H7 (cell line): ENCODE data around the gene PRLH. TPM values are rescaled to one million over a fixed set of nuclear protein-coding genes. Genes with fewer than 3 reads are reported as not detected.
A peak's percentile ranks its signal among the peaks of the same experiment; 100 is the strongest.

Experiments used
- DNase-seq: peaks from one replicate; pipeline ENCODE4 v3.0.0; 2012
- H3K27me3 ChIP-seq: 2 replicates; pipeline ENCODE4 v1.6.0; 2011; ENCODE audit warnings: mild to moderate bottlenecking, low read length; ENCODE audit not compliant: control insufficient read depth, insufficient read depth
- H3K36me3 ChIP-seq: replicated peaks from 2 replicates; pipeline ENCODE4 v1.5.1; 2011; ENCODE audit warnings: low read length; ENCODE audit not compliant: control insufficient read depth, insufficient read depth
- H3K4me3 ChIP-seq: 2 replicates; pipeline ENCODE4 v1.5.1; 2011; ENCODE audit warnings: low read depth, mild to moderate bottlenecking, control low read depth, low read length, moderate library complexity; ENCODE audit not compliant: insufficient read depth
- total RNA-seq: library from RNA; depleted of rRNA; stranded (reverse); fragments of >200 nt; shearing (Covaris generic); gene quantifications from 2 replicates; pipeline ENCODE4 v1.2.3, GENCODE V29; 2014; rRNA removed

PRLH gene, protein sequence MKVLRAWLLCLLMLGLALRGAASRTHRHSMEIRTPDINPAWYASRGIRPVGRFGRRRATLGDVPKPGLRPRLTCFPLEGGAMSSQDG
- not detected in 2 replicates for total RNA-seq

- no peaks in the 10 kb centered on the region for H3K36me3 ChIP-seq
- H3K27me3 ChIP-seq: no peaks in the 10 kb centered on the region
- peak; percentile 59 for DNase-seq
- H3K4me3 ChIP-seq: no peak within 1 kb of the TSS
Measured at GRCh38 chr2:237566401-237567235, at the start of gene PRLH. Gene PRLH (plus strand): TSS chr2:237566574. CDS start chr2:237566574, 0 bp downstream.

DNA sequence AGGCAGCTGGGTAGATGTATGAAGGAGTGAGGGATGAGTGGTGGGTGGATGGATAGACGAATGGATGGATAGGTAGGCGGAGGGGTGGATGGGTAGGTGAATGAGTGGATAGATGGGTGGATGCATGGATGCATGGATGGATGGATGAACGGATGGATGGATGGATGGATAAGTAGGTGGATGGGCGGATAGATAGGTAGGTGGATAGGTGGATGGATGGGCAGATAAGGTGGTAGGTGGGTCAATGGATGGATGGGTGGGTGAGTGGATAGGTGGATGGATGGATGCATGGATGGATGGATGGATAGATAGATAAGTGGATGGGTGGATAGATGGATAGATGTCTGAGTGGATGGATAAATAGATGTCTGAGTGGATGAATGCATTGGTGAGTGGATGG lies 49.2 kb upstream of the PRLH start:
- H3K36me3 ChIP-seq: no peaks in the 10 kb centered on the region; the same call in 1 of the 2 replicates
- no peaks in the 10 kb centered on the region for H3K27me3 ChIP-seq
- no peak for DNase-seq
- H3K4me3 ChIP-seq: no peak overlapping the region

DNA sequence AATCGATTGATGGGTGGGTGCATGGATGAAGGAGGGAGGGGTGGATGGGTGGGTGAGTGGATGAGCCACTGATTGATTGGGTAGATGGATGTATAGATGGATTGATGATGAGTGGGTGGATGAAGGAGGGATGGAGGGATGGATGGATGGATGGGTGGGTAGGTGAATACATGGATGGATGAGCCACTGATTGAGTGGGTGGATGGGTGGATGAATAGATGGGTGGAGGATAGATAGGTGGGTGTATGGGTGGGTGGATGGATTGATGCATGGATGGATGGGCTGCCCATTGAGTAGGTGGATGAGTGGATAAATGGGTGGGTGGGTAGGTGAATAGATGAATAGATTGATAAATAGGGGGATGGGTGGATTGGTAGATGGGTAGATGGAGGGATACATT lies 48.4 kb upstream of the PRLH start:
- no peak for DNase-seq
- Histone ChIP-seq H3K4me3 (no peak overlapping the region), H3K36me3 (no peaks in the 10 kb centered on the region; the same call in 1 of the 2 replicates), H3K27me3 (no peaks in the 10 kb centered on the region)

GRCh38 chr2:237519506-237520245 lies 46.7 kb upstream of the PRLH start:
- Histone ChIP-seq H3K36me3 (no peaks in the 10 kb centered on the region; the same call in 1 of the 2 replicates), H3K27me3 (no peaks in the 10 kb centered on the region), H3K4me3 (no peak overlapping the region)
- DNase-seq: no peak

- Histone ChIP-seq H3K27me3 (no peaks in the 10 kb centered on the region), H3K36me3 (no peaks in the 10 kb centered on the region; the same call in 1 of the 2 replicates), H3K4me3 (no peak overlapping the region)
- DNase-seq: no peak
Measured at GRCh38 chr2:237520290-237520689, 46.1 kb upstream of the PRLH start.

DNA sequence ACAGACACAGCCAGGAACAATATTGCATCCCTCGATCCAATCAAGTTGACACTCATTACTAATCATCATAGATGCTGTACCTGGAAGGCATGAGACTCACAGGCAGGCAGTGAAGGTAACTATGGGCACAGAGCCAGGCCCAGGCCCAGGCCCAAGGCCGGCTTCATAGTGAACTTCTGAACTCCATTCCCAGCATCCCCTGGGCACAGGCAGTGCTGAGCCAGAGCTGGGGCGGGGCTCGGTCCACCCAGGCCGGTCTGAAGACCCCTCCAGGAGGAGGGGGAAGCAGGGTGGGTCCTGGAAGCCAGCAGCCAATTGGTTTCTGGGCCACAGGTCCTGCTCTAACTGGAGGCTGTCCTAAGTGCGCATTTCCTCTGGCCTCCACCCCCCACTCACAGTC lies 41.7 kb upstream of the PRLH start:
- H3K4me3 ChIP-seq: no peak overlapping the region
- no peaks in the 10 kb centered on the region for H3K27me3 ChIP-seq
- DNase-seq: no peak
- H3K36me3 ChIP-seq: no peaks in the 10 kb centered on the region; the same call in 1 of the 2 replicates

GRCh38 chr2:237525559-237526157 lies 40.7 kb upstream of the PRLH start:
- H3K27me3 ChIP-seq: no peaks in the 10 kb centered on the region
- no peak overlapping the region for H3K4me3 ChIP-seq
- no peak for DNase-seq
- no peaks in the 10 kb centered on the region for H3K36me3 ChIP-seq

GRCh38 chr2:237527233-237527632 lies 39.1 kb upstream of the PRLH start:
- H3K27me3 ChIP-seq: no peaks in the 10 kb centered on the region
- no peaks in the 10 kb centered on the region for H3K36me3 ChIP-seq
- DNase-seq: no peak
- H3K4me3 ChIP-seq: no peak overlapping the region

- Histone ChIP-seq H3K27me3 (no peaks in the 10 kb centered on the region), H3K4me3 (no peak overlapping the region), H3K36me3 (no peaks in the 10 kb centered on the region)
- DNase-seq: no peak
Measured at GRCh38 chr2:237527766-237528165, 38.6 kb upstream of the PRLH start.

DNA sequence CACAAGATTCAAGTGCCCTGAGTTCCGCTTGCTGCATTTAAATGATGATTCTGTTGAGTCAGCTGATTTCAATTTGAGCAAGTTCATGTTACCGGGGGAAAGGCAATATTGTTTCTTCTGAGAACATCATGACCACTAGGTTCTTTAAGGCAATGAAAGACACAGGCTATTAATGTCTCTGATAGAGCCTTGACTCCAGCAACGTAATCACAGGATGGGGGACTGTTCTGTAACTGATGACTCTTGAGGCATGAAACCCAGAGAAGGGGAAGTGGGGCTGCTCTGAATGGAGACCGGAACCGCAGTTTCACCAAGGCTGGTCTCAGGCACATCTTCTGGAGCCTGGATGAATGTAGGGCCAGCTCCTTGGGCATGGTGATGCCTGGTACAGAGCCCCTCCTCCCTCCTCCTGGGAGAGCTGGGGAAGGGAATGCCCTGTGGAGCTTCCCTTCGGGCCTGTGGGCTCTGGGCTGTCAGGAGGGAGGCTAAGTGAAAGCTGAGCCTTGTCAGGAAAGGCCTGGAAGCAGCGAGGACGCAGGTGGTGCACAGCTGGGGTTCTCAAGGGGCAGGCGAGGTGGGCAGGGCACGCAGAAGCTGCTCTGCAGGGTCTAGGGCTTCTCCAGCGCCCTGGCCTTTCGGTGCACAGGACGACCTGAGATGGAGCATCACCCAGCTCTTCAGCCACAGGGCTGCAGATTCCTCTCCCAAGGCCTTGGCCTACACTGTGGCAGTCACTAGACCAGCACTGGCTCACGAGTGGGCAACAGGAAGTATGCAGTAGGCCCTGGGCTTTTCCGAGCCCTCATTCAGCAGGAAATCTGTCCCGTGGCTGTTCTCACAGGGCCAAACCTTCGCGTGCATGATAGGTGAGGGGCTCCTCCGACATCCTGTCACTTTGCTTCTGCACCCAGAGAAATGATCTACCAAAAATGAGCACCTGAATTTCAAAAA lies 36.6 kb upstream of the PRLH start:
- no peak for DNase-seq
- Histone ChIP-seq H3K4me3 (no peak overlapping the region), H3K36me3 (no peaks in the 10 kb centered on the region), H3K27me3 (no peaks in the 10 kb centered on the region)

GRCh38 chr2:237530472-237531433 lies 35.6 kb upstream of the PRLH start:
- H3K36me3 ChIP-seq: no peaks in the 10 kb centered on the region
- no peak for DNase-seq

GRCh38 chr2:237532160-237532559 lies 34.2 kb upstream of the PRLH start:
- no peaks in the 10 kb centered on the region for H3K36me3 ChIP-seq
- no peak overlapping the region for H3K4me3 ChIP-seq
- no peak for DNase-seq
- H3K27me3 ChIP-seq: no peaks in the 10 kb centered on the region

More at GRCh38 chr2:237530472-237531433, 35.6 kb upstream of the PRLH start:
- H3K4me3 ChIP-seq: no peak overlapping the region
- H3K27me3 ChIP-seq: no peaks in the 10 kb centered on the region

- DNase-seq: no peak
- H3K36me3 ChIP-seq: no peaks in the 10 kb centered on the region
- H3K4me3 ChIP-seq: no peak overlapping the region
- no peaks in the 10 kb centered on the region for H3K27me3 ChIP-seq
Measured at GRCh38 chr2:237533668-237534161, 32.7 kb upstream of the PRLH start.
